Measurements from ENCODE around the gene EHD4.

- TF ChIP-seq GATA2 (IDR thresholded peaks at IDR 0.05; ENCODE audit: low read depth, low read length) = no peak
- TF ChIP-seq GATA3 (IDR thresholded peaks at IDR 0.05; ENCODE audit: low read depth, low read length) = no peak
Observed at GRCh38 chr15:41896566-41896965, 75.8 kb downstream of the EHD4 start.
